Epithelial cell of esophagus (primary cell): Measurements from ENCODE around the gene SUPT3H.

ENCODE experiments used
- DNase-seq: peaks from one replicate; pipeline ENCODE4 v3.0.0; 2010; ENCODE audit warnings: low read depth
- H3K4me3 ChIP-seq: 2 replicates; pipeline ENCODE4 v1.5.1; 2011; ENCODE audit warnings: mild to moderate bottlenecking, low read length, control low read depth
- CTCF ChIP-seq: IDR thresholded peaks from 2 replicates; pipeline ENCODE4 v1.5.1; 2011; ENCODE audit warnings: low read depth, mild to moderate bottlenecking, low read length, control low read depth, inconsistent platforms; ENCODE audit not compliant: insufficient read depth; ENCODE audit errors: missing control alignments

The SUPT3H gene

DNA sequence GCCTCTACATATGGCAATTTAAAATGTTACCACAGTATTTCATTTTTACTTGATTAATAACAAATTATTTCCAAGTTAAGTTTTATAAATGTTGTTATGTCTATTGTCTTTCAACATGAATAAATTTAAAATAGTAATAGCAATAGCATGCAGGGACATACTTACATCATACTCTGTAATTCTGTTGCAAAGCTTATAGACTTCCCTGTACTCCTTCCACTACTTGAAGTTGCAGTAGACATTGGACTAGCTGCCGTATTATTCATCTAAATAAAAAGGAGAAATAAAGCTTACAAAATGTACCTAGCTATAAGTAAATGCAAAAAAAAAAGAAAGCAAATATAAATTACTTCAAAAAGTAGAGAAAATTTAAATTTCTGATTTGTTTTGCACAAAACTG, 12.7 kb downstream of the SUPT3H start:
- no peak for TF ChIP-seq CTCF
- H3K4me3 ChIP-seq, result no peak overlapping the region
- no peak for DNase-seq

DNA sequence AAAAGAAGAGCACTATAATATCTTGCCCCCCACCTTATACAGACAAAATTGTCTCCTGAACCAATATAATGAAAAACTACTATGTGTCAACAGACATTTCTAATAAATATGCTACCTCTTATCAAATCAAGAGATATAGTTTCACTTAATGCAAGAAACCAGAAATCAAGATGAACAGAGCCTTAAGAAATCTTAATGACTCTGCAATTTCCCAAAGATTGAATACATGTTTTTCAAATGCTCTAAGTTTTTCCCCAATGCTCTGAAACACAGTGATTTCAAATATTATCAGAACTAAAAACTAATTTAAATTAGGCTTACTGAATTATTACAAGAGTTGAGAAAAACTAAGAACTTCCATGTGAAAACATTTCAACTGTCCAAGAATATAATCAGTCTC, 13.3 kb downstream of the SUPT3H start:
- H3K4me3 ChIP-seq, result no peak overlapping the region
- DNase-seq, result no peak
- no peak for TF ChIP-seq CTCF

DNA sequence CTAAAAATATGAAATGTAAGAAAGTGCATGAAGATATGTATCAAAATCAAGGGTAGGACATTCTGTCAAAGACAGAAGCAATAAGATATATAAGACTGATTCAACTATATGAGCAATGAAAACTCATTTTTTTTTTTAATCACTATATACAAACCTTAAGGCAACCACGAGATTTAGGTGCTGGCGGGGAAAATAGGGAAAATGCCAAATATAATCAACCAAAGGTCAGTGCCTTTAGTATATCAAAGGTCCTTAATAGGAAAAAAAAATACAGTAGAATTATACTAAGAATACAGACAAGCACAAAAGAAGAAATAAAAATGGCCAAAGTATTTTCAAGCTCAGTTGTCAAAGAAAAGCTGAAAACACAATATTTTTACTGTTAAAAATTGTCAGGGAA, 24.1 kb downstream of the SUPT3H start:
- no peak for TF ChIP-seq CTCF

DNA sequence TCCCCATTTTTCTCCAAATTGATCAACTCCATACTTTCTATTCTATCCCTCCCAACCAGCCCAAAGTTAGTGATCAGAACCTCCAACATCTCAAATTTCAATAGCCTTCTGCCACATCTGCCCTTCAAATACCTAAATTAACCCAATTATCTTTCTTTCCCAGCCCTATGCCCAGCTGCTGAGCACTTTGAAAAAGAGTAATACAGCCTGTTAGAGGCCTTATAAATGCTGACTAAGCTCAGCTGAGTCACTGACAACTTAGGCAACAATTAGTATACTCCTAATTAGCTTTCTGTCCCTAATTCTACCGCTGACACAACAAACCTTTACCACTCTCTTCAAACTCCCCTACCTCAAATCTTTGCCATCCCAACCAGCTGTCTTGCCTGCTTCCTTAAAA, 26.1 kb downstream of the SUPT3H start:
- no peak for TF ChIP-seq CTCF
- peak; percentile 43 for DNase-seq
- no peak overlapping the region for H3K4me3 ChIP-seq

More for the DNA sequence above, 24.1 kb downstream of the SUPT3H start:
- no peak overlapping the region for H3K4me3 ChIP-seq
- DNase-seq, result no peak

- no peak for DNase-seq
- H3K4me3 ChIP-seq, result no peak overlapping the region
These were observed 26.7 kb downstream of the SUPT3H start for GRCh38 chr6:45351076-45351475.

GRCh38 chr6:45350186-45350710, 27.5 kb downstream of the SUPT3H start:
- H3K4me3 ChIP-seq, result no peak overlapping the region
- no peak for TF ChIP-seq CTCF
- no peak for DNase-seq

More at GRCh38 chr6:45351076-45351475, 26.7 kb downstream of the SUPT3H start:
- TF ChIP-seq CTCF, result no peak

GRCh38 chr6:45344900-45345299, 32.8 kb downstream of the SUPT3H start:
- H3K4me3 ChIP-seq, result no peak overlapping the region
- DNase-seq, result no peak
- TF ChIP-seq CTCF, result no peak
